Testis (tissue), 3 donors: ENCODE data around the gene CRB1. TPM values are rescaled to one million over a fixed set of nuclear protein-coding genes. Genes with fewer than 3 reads are reported as not detected.

Source experiments
- DNase-seq: peaks from one replicate; pipeline ENCODE4 v3.0.0-alpha.2; 2019
- H3K27ac ChIP-seq, 2 donors: fragments of 200-600 bp; sonication (generic); one replicate each; pipeline ENCODE4 v1.5.1; 2019
- H3K27me3 ChIP-seq: fragments of 200-600 bp; sonication (generic); one replicate; pipeline ENCODE4 v1.5.1; 2019
- H3K36me3 ChIP-seq: fragments of 200-600 bp; sonication (generic); one replicate; pipeline ENCODE4 v1.5.1; 2017; ENCODE audit warnings: low read depth; ENCODE audit errors: missing control alignments
- H3K4me1 ChIP-seq: fragments of 200-600 bp; sonication (generic); one replicate; pipeline ENCODE4 v1.5.1; 2019
- H3K4me3 ChIP-seq, 2 donors: fragments of 200-600 bp; sonication (generic); one replicate each; pipeline ENCODE4 v1.5.1; 2017 to 2019
- H3K9me3 ChIP-seq: fragments of 200-600 bp; sonication (generic); one replicate; pipeline ENCODE4 v1.5.1; 2017
- CTCF ChIP-seq, 3 experiments: fragments of 450-650 bp in 2 of 3; fragments of 200-600 bp in 1 of 3; sonication (generic) in 1 of 3; IDR thresholded peaks; one replicate each; pipeline ENCODE4 v1.5.1; 2016 to 2019; ENCODE audit warnings: antibody characterized with exemption in 3 of 3, mild to moderate bottlenecking in 2 of 3, moderate library complexity in 1 of 3
- POLR2A ChIP-seq: fragments of 450-650 bp; IDR thresholded peaks from one replicate; pipeline ENCODE4 v1.6.1; 2017; ENCODE audit warnings: antibody characterized with exemption, mild to moderate bottlenecking, moderate library complexity
- WGBS, 2 donors: methylation state at CpG; one replicate each; pipeline ENCODE4 v1.1.5; 2018; 5-methylcytosine and 5-hydroxymethylcytosine counted together
- intact Hi-C: fragments of 100-400 bp; cut with DNase I; formaldehyde crosslinking; loops from one replicate; pipeline ENCODE4 v1.15.1; 2023; ENCODE audit warnings: low total_unique reads
- polyA plus RNA-seq: library from polyadenylated mRNA; stranded (reverse); fragments of 350-450 nt; fragmentation: Illumina TruSeq; extraction: RNeasy Lipid Tissue Mini Kit (QIAGEN cat#74804); gene quantifications from one replicate; pipeline ENCODE4 v1.2.3, GENCODE V29; 2014; ENCODE audit warnings: low read depth, low replicate concordance; ENCODE audit not compliant: insufficient read depth
- total RNA-seq, 2 donors: library from RNA; depleted of rRNA; stranded (reverse); fragments of >200 nt; gene quantifications; one replicate each; pipeline ENCODE4 v1.2.3, GENCODE V29; 2016

The CRB1 gene
- total and polyA plus RNA-seq, 3 donors from 2014 or later, result 7.4 to 14.7 (median 12.9) TPM

GRCh38 chr1:197437601-197438000, 169.5 kb downstream of the CRB1 start:
- Histone ChIP-seq H3K27ac (no peak overlapping the region), H3K9me3 (no peaks in the 10 kb centered on the region), H3K4me3 (no peak overlapping the region), H3K4me1 (no peaks in the 10 kb centered on the region), H3K27me3 (no peaks in the 10 kb centered on the region), H3K36me3 (no peaks in the 10 kb centered on the region)
- no peak for DNase-seq
- intact Hi-C loops, result no loop called here
- 90 to 98% methylated on average over 3 of the region's 3 CpGs for WGBS, 2 donors
- TF ChIP-seq POLR2A (no peak), CTCF (IDR thresholded peaks at IDR 0.05) (no peak)

- H3K4me3 ChIP-seq, result no peak overlapping the region
- WGBS, 2 donors, result 24 to 28% methylated on average over 3 of the region's 3 CpGs
- intact Hi-C loops, result no loop called here
These were observed 170.1 kb downstream of the CRB1 start for GRCh38 chr1:197438010-197438790.

GRCh38 chr1:197439708-197440280, 171.7 kb downstream of the CRB1 start:
- Histone ChIP-seq H3K4me1 (no peaks in the 10 kb centered on the region), H3K9me3 (no peaks in the 10 kb centered on the region), H3K27me3 (no peaks in the 10 kb centered on the region), H3K4me3 (no peak overlapping the region), H3K27ac (no peak overlapping the region), H3K36me3 (no peaks in the 10 kb centered on the region)
- WGBS, 2 donors, result 64 to 74% methylated on average over 4 of the region's 4 CpGs
- intact Hi-C loops, result no loop called here
- no peak for DNase-seq
- TF ChIP-seq CTCF (IDR thresholded peaks at IDR 0.05), result no peak
- TF ChIP-seq POLR2A, result no peak

More at GRCh38 chr1:197438010-197438790, 170.1 kb downstream of the CRB1 start:
- H3K9me3 ChIP-seq, result no peaks in the 10 kb centered on the region
- TF ChIP-seq CTCF (IDR thresholded peaks at IDR 0.05) (no peak), POLR2A (no peak)
- no peak overlapping the region for H3K27ac ChIP-seq
- H3K27me3 ChIP-seq, result no peaks in the 10 kb centered on the region
- DNase-seq, result no peak
- H3K4me1 ChIP-seq, result no peaks in the 10 kb centered on the region
- H3K36me3 ChIP-seq, result no peaks in the 10 kb centered on the region

DNA sequence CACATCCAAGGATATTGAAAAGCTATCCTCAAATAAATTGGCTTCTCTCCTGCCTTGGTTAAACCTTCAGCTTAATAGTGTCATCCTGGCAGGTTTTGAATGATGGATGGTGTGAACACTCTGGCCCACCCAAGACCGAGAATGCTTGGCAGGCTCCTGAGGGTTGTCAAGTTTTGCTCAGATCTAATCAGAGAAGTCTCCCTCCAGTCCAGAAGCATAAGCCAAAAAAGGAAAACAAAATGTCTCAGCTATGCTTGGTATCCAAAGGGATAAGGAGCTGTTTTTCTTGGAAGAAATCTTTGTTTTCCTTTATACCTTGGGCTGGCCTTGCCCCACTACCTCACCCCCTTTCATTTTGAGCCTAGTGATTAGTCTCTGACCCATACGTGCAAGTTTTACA, 172.7 kb downstream of the CRB1 start:
- 40 to 42% methylated on average over 2 of the region's 2 CpGs for WGBS, 2 donors
- Histone ChIP-seq H3K27me3 (no peaks in the 10 kb centered on the region), H3K4me1 (no peaks in the 10 kb centered on the region), H3K27ac (no peak overlapping the region), H3K36me3 (no peaks in the 10 kb centered on the region), H3K9me3 (no peaks in the 10 kb centered on the region), H3K4me3 (no peak overlapping the region)
- no peak for DNase-seq
- intact Hi-C loops, result no loop called here
- TF ChIP-seq CTCF (IDR thresholded peaks at IDR 0.05), result no peak
